CD14-positive monocyte (primary cell): Measurements from ENCODE around the gene CGB1. TPM values are rescaled to one million over a fixed set of nuclear protein-coding genes. Genes with fewer than 3 reads are reported as not detected.

Experiments used
- DNase-seq, 3 donors: peaks; one replicate each; pipeline ENCODE4 v3.0.0-alpha.2; 2011 to 2022
- H2AFZ ChIP-seq: 2 replicates; pipeline ENCODE4 v1.6.0; 2012; ENCODE audit warnings: mild to moderate bottlenecking, low read depth, low read length, inconsistent platforms; ENCODE audit not compliant: insufficient read depth, poor library complexity, severe bottlenecking
- H3K27ac ChIP-seq, 2 donors: 1 replicate in 1 of 2; 2 replicates in 1 of 2; pipeline ENCODE4 v1.5.1; 2012 to 2013; ENCODE audit warnings: low read length in 2 of 2, control low read depth in 1 of 2, inconsistent platforms in 1 of 2, low read depth in 1 of 2, mild to moderate bottlenecking in 1 of 2
- H3K27me3 ChIP-seq, 2 donors: one replicate each; pipeline versions ENCODE4 v1.6.0 to v1.6.1; 2011 to 2013; ENCODE audit warnings: low read length in 2 of 2; ENCODE audit not compliant: control insufficient read depth in 2 of 2, insufficient read depth in 2 of 2
- H3K36me3 ChIP-seq, 2 donors: replicated peaks in 1 of 2; 1 replicate in 1 of 2; 2 replicates in 1 of 2; pipeline versions ENCODE4 v1.5.1 to v1.6.1; 2012 to 2013; ENCODE audit warnings: low read length in 2 of 2, control low read depth in 1 of 2, inconsistent platforms in 1 of 2, mild to moderate bottlenecking in 1 of 2; ENCODE audit not compliant: insufficient read depth in 2 of 2, control insufficient read depth in 1 of 2
- H3K4me1 ChIP-seq, 2 donors: 1 replicate in 1 of 2; 2 replicates in 1 of 2; pipeline versions ENCODE4 v1.5.1 to v1.6.1; 2012 to 2013; ENCODE audit warnings: low read length in 2 of 2, control low read depth in 1 of 2, inconsistent platforms in 1 of 2, mild to moderate bottlenecking in 1 of 2, moderate library complexity in 1 of 2; ENCODE audit not compliant: insufficient read depth in 2 of 2, control insufficient read depth in 1 of 2
- H3K4me2 ChIP-seq: replicated peaks from 2 replicates; pipeline ENCODE3; 2012; ENCODE audit warnings: low read length, moderate library complexity, mild to moderate bottlenecking; ENCODE audit not compliant: poor library complexity, severe bottlenecking; ENCODE audit errors: extremely low read depth
- H3K4me3 ChIP-seq, 3 experiments: fragments of 200-600 bp in 1 of 3; sonication (generic) in 1 of 3; replicated peaks in 1 of 3; 1 replicate in 2 of 3; 2 replicates in 1 of 3; pipeline ENCODE4 v1.5.1; 2011 to 2013; ENCODE audit warnings: low read length in 3 of 3, mild to moderate bottlenecking in 3 of 3, control low read depth in 2 of 3, low read depth in 2 of 3, inconsistent platforms in 1 of 3, moderate library complexity in 1 of 3
- H3K79me2 ChIP-seq: 2 replicates; pipeline ENCODE4 v1.6.0; 2012; ENCODE audit warnings: mild to moderate bottlenecking, control low read depth, inconsistent platforms, low read length, moderate library complexity; ENCODE audit not compliant: insufficient read depth
- H3K9ac ChIP-seq: 2 replicates; pipeline ENCODE4 v1.6.0; 2017; ENCODE audit warnings: low read length, mild to moderate bottlenecking; ENCODE audit not compliant: insufficient read depth, poor library complexity, severe bottlenecking
- H3K9me3 ChIP-seq, 2 donors: replicated peaks in 1 of 2; 1 replicate in 1 of 2; 2 replicates in 1 of 2; pipeline versions ENCODE4 v1.5.1 to v1.6.1; 2012 to 2013; ENCODE audit warnings: low read length in 2 of 2, control low read depth in 1 of 2; ENCODE audit not compliant: control insufficient read depth in 1 of 2, insufficient read depth in 1 of 2
- H4K20me1 ChIP-seq: 2 replicates; pipeline ENCODE4 v1.6.0; 2012; ENCODE audit warnings: mild to moderate bottlenecking, low read length, control low read depth, moderate library complexity; ENCODE audit not compliant: insufficient read depth
- H3K27ac Mint-ChIP-seq, 7 donors: one replicate each; pipeline ENCODE4 v1.8.0; 2020; ENCODE audit warnings: mild to moderate bottlenecking in 7 of 7, mixed read lengths in 7 of 7, moderate library complexity in 6 of 7, inconsistent platforms in 2 of 7
- H3K27me3 Mint-ChIP-seq, 3 donors: one replicate each; pipeline ENCODE4 v1.8.0; 2021 to 2022; ENCODE audit warnings: low read depth in 3 of 3, mild to moderate bottlenecking in 3 of 3, mixed read lengths in 3 of 3, moderate library complexity in 3 of 3, inconsistent platforms in 1 of 3
- H3K36me3 Mint-ChIP-seq, 2 donors: one replicate each; pipeline ENCODE4 v1.8.0; 2020; ENCODE audit warnings: mixed read lengths in 2 of 2, inconsistent platforms in 1 of 2, mild to moderate bottlenecking in 1 of 2
- H3K4me1 Mint-ChIP-seq: one replicate; pipeline ENCODE4 v1.8.0; 2020; ENCODE audit warnings: mild to moderate bottlenecking, mixed read lengths
- H3K4me3 Mint-ChIP-seq, 2 donors: one replicate each; pipeline ENCODE4 v1.8.0; 2020; ENCODE audit warnings: mild to moderate bottlenecking in 2 of 2, mixed read lengths in 2 of 2, moderate library complexity in 1 of 2
- H3K9me3 Mint-ChIP-seq, 7 donors: one replicate each; pipeline ENCODE4 v1.8.0; 2020 to 2022; ENCODE audit warnings: mixed read lengths in 7 of 7, mild to moderate bottlenecking in 6 of 7, moderate library complexity in 6 of 7, inconsistent platforms in 2 of 7
- WGBS: methylation state at CpG from one replicate; pipeline ENCODE4 v1.1.5; 2013; ENCODE audit warnings: missing lambda C conversion rate; ENCODE audit not compliant: insufficient coverage; 5-methylcytosine and 5-hydroxymethylcytosine counted together
- intact Hi-C, 2 donors: fragments of 100-400 bp; cut with micrococcal nuclease; formaldehyde crosslinking; loops; one replicate each; pipeline versions ENCODE4 v1.15.0 to v1.15.1; 2023
- polyA plus RNA-seq, 3 donors: library from polyadenylated mRNA; depleted of rRNA in 1 of 3; unstranded in 2 of 3; stranded (reverse) in 1 of 3; fragments of 300-500 nt in 2 of 3; fragments of >200 nt in 1 of 3; fragmentation: Illumina TruSeq in 2 of 3; gene quantifications; 1 replicate in 2 of 3; 2 replicates in 1 of 3; pipeline ENCODE4 v1.2.3, GENCODE V29; 2012 to 2021
- TF ChIP-seq, protein P1 (sequence below): fragments of 200-600 bp; IDR thresholded peaks from one replicate; pipeline ENCODE4 v1.8.0; 2022; ENCODE audit warnings: antibody characterized with exemption, mild to moderate bottlenecking

CGB1 gene
- polyA plus RNA-seq, 3 donors: not detected

DNA sequence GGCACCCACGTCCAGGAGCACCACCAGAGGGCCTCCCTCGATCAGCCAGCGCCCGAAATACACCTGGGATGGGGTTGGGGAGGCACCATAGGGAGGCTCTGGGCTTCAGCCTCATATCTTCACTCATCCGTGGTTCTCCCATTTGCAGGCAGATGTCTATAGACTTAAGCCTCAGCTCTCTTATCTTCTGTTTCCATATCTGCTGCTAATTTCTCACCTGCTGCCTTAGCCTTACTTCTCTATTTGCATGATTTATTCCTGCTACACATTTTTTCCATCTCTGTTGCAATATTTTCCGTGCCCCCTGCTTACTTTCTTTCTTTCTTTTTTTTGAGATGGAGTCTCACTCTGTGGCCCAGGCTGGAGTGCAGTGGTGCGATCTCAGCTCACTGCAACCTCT, 49.4 kb downstream of the CGB1 start:
- peaks cover 7% of the 10 kb centered on the region for H3K4me1 Mint-ChIP-seq
- H3K27ac Mint-ChIP-seq: no peak overlapping the region
- Histone ChIP-seq H2AFZ (no peak overlapping the region), H4K20me1 (peaks cover 8% of the 10 kb centered on the region), H3K9me3 (no peaks in the 10 kb centered on the region), H3K79me2 (peaks cover 28% of the 10 kb centered on the region), H3K4me3 (no peak overlapping the region), H3K27me3 (no peaks in the 10 kb centered on the region), H3K36me3 (peaks cover 39 to 74% of the 10 kb centered on the region in 2 donors), H3K4me1 (peaks cover 11 to 15% of the 10 kb centered on the region in 2 donors), H3K27ac (no peak overlapping the region), H3K9ac (no peak overlapping the region), H3K4me2 (no peak overlapping the region)
- H3K4me3 Mint-ChIP-seq: no peak overlapping the region
- TF ChIP-seq, protein P1, sequence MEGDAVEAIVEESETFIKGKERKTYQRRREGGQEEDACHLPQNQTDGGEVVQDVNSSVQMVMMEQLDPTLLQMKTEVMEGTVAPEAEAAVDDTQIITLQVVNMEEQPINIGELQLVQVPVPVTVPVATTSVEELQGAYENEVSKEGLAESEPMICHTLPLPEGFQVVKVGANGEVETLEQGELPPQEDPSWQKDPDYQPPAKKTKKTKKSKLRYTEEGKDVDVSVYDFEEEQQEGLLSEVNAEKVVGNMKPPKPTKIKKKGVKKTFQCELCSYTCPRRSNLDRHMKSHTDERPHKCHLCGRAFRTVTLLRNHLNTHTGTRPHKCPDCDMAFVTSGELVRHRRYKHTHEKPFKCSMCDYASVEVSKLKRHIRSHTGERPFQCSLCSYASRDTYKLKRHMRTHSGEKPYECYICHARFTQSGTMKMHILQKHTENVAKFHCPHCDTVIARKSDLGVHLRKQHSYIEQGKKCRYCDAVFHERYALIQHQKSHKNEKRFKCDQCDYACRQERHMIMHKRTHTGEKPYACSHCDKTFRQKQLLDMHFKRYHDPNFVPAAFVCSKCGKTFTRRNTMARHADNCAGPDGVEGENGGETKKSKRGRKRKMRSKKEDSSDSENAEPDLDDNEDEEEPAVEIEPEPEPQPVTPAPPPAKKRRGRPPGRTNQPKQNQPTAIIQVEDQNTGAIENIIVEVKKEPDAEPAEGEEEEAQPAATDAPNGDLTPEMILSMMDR: no peak
- intact Hi-C loops: no loop called here
- no peak for DNase-seq
- peaks cover 0 to 1% (median 0%) of the 10 kb centered on the region in 7 donors for H3K9me3 Mint-ChIP-seq
- H3K36me3 Mint-ChIP-seq: peaks cover 43 to 81% of the 10 kb centered on the region in 2 donors
- WGBS: 90% methylated on average over 2 of the region's 7 CpGs
- H3K27me3 Mint-ChIP-seq: peaks cover 0 to 3% (median 0%) of the 10 kb centered on the region in 3 donors

DNA sequence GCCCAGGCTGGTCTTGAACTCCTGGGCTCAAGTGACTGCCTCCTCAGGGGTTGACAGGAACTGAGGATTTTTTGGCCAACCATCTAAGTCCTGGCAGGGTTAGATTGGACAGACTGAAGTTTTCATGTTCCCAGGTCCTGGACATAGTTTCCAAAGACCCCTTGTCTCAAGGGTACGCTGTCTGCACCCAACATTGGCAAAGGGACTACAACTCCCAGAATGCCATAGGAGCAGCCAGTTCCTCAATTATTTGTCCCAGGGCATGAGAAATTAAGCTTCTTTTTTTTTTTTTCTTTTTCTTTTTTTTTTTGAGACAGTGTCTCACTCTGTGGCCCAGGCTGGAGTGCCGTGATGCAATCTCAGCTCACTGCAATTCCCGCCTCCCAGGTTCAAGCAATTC, 50.5 kb downstream of the CGB1 start:
- peak overlapping the region in 2 of 7 donors; percentile 36 to 46 for H3K27ac Mint-ChIP-seq
- no peak overlapping the region for H2AFZ ChIP-seq
- H3K4me3 ChIP-seq: no peak overlapping the region
- no peaks in the 10 kb centered on the region for H3K4me1 Mint-ChIP-seq
- H4K20me1 ChIP-seq: no peaks in the 10 kb centered on the region
- WGBS: no CpG with 5 or more reads among the region's 3 CpGs
- no peaks in the 10 kb centered on the region for H3K9me3 Mint-ChIP-seq
- peaks cover 0 to 5% (median 0%) of the 10 kb centered on the region in 3 donors for H3K27me3 Mint-ChIP-seq
- H3K4me1 ChIP-seq: peaks cover 0 to 4% of the 10 kb centered on the region in 2 donors
- no peaks in the 10 kb centered on the region for H3K27me3 ChIP-seq
- TF ChIP-seq, protein P1: no peak
- DNase-seq: no peak
- H3K36me3 Mint-ChIP-seq: peaks cover 53 to 91% of the 10 kb centered on the region in 2 donors
- no peak overlapping the region for H3K4me3 Mint-ChIP-seq
- no peaks in the 10 kb centered on the region for H3K9me3 ChIP-seq
- H3K27ac ChIP-seq: peak overlapping the region in 1 of 2 donors; percentile 26
- H3K9ac ChIP-seq: no peak overlapping the region
- H3K79me2 ChIP-seq: peaks cover 17% of the 10 kb centered on the region
- H3K36me3 ChIP-seq: peaks cover 49 to 86% of the 10 kb centered on the region in 2 donors
- intact Hi-C loops: no loop called here
- no peak overlapping the region for H3K4me2 ChIP-seq
